ENCODE measurements around the gene PDP2. TPM values are rescaled to one million over a fixed set of nuclear protein-coding genes. Genes with fewer than 3 reads are reported as not detected.

The PDP2 gene
- total and polyA plus RNA-seq, 5 experiments from 2014 or later = 1.2 to 11.3 (median 1.8) TPM

DNA sequence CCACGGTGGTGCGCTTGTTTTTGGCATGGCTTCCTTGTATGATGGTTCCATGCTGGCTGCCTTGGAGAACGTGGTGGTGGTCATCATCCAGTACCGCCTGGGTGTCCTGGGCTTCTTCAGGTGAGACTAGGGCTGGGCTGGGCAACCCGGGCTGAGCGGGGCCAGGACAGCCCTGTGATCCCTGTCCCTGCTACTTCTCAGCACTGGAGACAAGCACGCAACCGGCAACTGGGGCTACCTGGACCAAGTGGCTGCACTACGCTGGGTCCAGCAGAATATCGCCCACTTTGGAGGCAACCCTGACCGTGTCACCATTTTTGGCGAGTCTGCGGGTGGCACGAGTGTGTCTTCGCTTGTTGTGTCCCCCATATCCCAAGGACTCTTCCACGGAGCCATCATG, 59.9 kb downstream of the PDP2 start:
- POLR2A ChIA-PET = no interaction called here
- Mint-ChIP-seq H3K9me3 (no peaks in the 10 kb centered on the region), H3K4me1 (peaks cover 18 to 33% (median 25%) of the 10 kb centered on the region in 4 donors), H3K27me3 (no peaks in the 10 kb centered on the region), H3K4me3 (no peak overlapping the region), H3K36me3 (peaks cover 0 to 57% (median 0%) of the 10 kb centered on the region in 3 donors), H3K27ac (peak overlapping the region in 1 of 10 donors; percentile 43)
- ATAC-seq = no peak
- DNase-seq = no peak

Other genes starting within 250 kb of the PDP2 start
- 1 to 10 TPM; 2.0 to 3.1 TPM for gene CMTM4, start 183.8 kb upstream of the PDP2 start, total RNA-seq
- under 1 TPM in 2 of 3 donors, not detected in 1; 0.15 to 0.26 TPM for gene CMTM4, start 183.8 kb upstream of the PDP2 start, polyA plus RNA-seq
- gene DYNC1LI2, start 128.9 kb upstream of the PDP2 start, total RNA-seq = 10 to 100 TPM; 89.2 to 95.2 TPM
- 10 to 100 TPM; 25.7 to 37.3 (median 27.3) TPM for gene DYNC1LI2, start 128.9 kb upstream of the PDP2 start, polyA plus RNA-seq
- under 1 TPM; 0.25 to 0.81 TPM for gene TERB1, start 78.9 kb upstream of the PDP2 start, total RNA-seq
- not detected for gene TERB1, start 78.9 kb upstream of the PDP2 start, polyA plus RNA-seq
- 100 to 1,000 TPM; 103 to 113 TPM for gene NAE1, start 49.5 kb upstream of the PDP2 start, total RNA-seq
- gene NAE1, start 49.5 kb upstream of the PDP2 start, polyA plus RNA-seq = 100 to 1,000 TPM in 1 of 3 donors, 10 to 100 TPM in 2; 84.7 to 107 (median 95.7) TPM
- gene CA7, start 36.1 kb upstream of the PDP2 start, total RNA-seq = not detected
- not detected for gene CA7, start 36.1 kb upstream of the PDP2 start, polyA plus RNA-seq
- not detected for gene CDH16, start 38.4 kb downstream of the PDP2 start, total RNA-seq
- gene CDH16, start 38.4 kb downstream of the PDP2 start, polyA plus RNA-seq = not detected
- under 1 TPM in 1 of 2 experiments, not detected in 1; 0.55 TPM for gene RRAD, start 45.0 kb downstream of the PDP2 start, total RNA-seq
- gene RRAD, start 45.0 kb downstream of the PDP2 start, polyA plus RNA-seq = not detected
- 10 to 100 TPM; 57.6 to 64.4 TPM for gene CIAO2B, start 53.9 kb downstream of the PDP2 start, total RNA-seq
- gene CIAO2B, start 53.9 kb downstream of the PDP2 start, polyA plus RNA-seq = 100 to 1,000 TPM in 1 of 3 donors, 10 to 100 TPM in 2; 86.1 to 110 (median 91.3) TPM
- gene CES2, start 55.0 kb downstream of the PDP2 start, total RNA-seq = 10 to 100 TPM; 56.7 to 62.7 TPM
- gene CES2, start 55.0 kb downstream of the PDP2 start, polyA plus RNA-seq = 10 to 100 TPM; 21.1 to 31.2 (median 31.2) TPM
- under 1 TPM; 0.10 to 0.16 TPM for gene CES3, start 80.8 kb downstream of the PDP2 start, total RNA-seq
- gene CES3, start 80.8 kb downstream of the PDP2 start, polyA plus RNA-seq = not detected
- 10 to 100 TPM; 10.0 to 13.7 TPM for gene CES4A, start 108.1 kb downstream of the PDP2 start, total RNA-seq
- gene CES4A, start 108.1 kb downstream of the PDP2 start, polyA plus RNA-seq = 1 to 10 TPM in 2 of 3 donors, under 1 TPM in 1; 0.83 to 2.4 (median 1.5) TPM
- 10 to 100 TPM; 91.4 to 95.0 TPM for gene CBFB, start 148.6 kb downstream of the PDP2 start, total RNA-seq
- gene CBFB, start 148.6 kb downstream of the PDP2 start, polyA plus RNA-seq = 10 to 100 TPM; 61.2 to 79.8 (median 73.5) TPM
- gene PHAF1, start 229.4 kb downstream of the PDP2 start, total RNA-seq = 10 to 100 TPM; 21.4 to 23.3 TPM
- gene PHAF1, start 229.4 kb downstream of the PDP2 start, polyA plus RNA-seq = 10 to 100 TPM in 1 of 3 donors, 1 to 10 TPM in 2; 6.9 to 10.9 (median 6.9) TPM

Measured in naive thymus-derived CD8-positive, alpha-beta T cell (primary cell).